T-helper 17 cell (primary cell): Measurements from ENCODE around the gene SGK1. TPM values are rescaled to one million over a fixed set of nuclear protein-coding genes. Genes with fewer than 3 reads are reported as not detected.
"Not testable (repeated sequence)": the region's sequence is repeated elsewhere in the genome, so short reads cannot be mapped to it uniquely, and the experiment has no call there.

ENCODE experiments used
- ATAC-seq: fragments of 150-1000 bp; cut with Tn5 transposase; 2 replicates; pipeline ENCODE4 v1.10.0; 2021; ENCODE audit warnings: mild to moderate bottlenecking, moderate library complexity
- DNase-seq, 3 donors: peaks; one replicate each; pipeline versions ENCODE4 v3.0.0 to v3.0.0-alpha.2; 2020 to 2021
- H3K9me3 ChIP-seq: one replicate; pipeline ENCODE4 v1.7.0; 2013; ENCODE audit warnings: low read length, mild to moderate bottlenecking; ENCODE audit not compliant: control insufficient read depth, poor library complexity, severe bottlenecking
- H3K27ac Mint-ChIP-seq: one replicate; pipeline ENCODE4 v1.8.0; 2022; ENCODE audit warnings: mild to moderate bottlenecking, moderate library complexity, mixed read lengths
- H3K27me3 Mint-ChIP-seq: one replicate; pipeline ENCODE4 v1.8.0; 2022; ENCODE audit warnings: mixed read lengths
- H3K36me3 Mint-ChIP-seq: one replicate; pipeline ENCODE4 v1.8.0; 2022; ENCODE audit warnings: low read depth, mixed read lengths
- H3K4me1 Mint-ChIP-seq: one replicate; pipeline ENCODE4 v1.8.0; 2022; ENCODE audit warnings: mild to moderate bottlenecking, mixed read lengths
- H3K4me3 Mint-ChIP-seq: one replicate; pipeline ENCODE4 v1.8.0; 2022; ENCODE audit warnings: mild to moderate bottlenecking, moderate library complexity, mixed read lengths
- total RNA-seq, 4 donors: library from RNA in 2 of 4; stranded (reverse) in 2 of 4; gene quantifications; one replicate each; pipeline ENCODE4 v1.2.3 and lab custom pipeline; 2022 to 2026

Gene SGK1
- total RNA-seq, 2 donors from 2014 or later = 103 to 132 TPM

DNA sequence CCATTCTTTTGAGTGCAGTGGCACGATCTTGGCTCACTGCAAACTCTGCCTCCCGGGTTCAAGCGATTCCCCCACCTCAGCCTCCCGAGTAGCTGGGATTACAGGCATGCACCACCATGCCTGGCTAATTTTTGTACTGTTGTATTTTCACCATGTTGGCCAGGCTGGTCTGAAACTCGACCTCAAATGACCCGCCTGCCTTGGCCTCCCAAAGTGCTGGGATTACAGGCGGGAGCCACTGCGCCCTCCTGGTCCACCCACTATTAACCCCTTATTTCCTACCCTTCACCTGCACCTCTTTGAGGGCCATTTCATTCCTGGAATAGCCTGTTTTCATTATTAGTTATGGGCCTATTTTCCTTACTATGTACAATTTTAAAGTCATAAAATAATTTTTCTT lies 125.3 kb downstream of the SGK1 start:
- Mint-ChIP-seq H3K27ac (peak overlapping the region; percentile 39), H3K4me1 (peaks cover 14% of the 10 kb centered on the region)
- H3K36me3 Mint-ChIP-seq, ATAC-seq, H3K27me3 Mint-ChIP-seq, DNase-seq, H3K9me3 ChIP-seq, H3K4me3 Mint-ChIP-seq: not testable (repeated sequence)

DNA sequence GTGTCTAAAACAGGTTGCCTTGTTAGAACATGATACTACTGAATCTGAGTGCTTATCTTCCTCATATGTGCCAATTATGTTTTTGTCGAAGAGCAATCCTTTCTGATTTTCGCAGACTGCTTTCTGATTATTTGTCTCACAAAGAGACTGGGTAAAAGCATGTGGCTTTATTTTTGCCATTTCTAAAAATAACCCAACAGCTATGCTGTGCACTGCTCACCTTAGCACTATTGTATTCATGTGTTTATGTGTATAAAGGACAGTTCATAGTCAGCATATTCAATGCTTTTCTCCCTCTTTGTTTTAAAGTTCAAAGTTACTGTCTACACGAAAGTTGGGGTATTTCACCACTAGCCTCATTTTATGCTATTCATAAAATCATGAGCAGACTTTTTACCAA lies 127.0 kb downstream of the SGK1 start:
- Mint-ChIP-seq H3K27me3 (no peaks in the 10 kb centered on the region), H3K27ac (no peak overlapping the region), H3K36me3 (no peaks in the 10 kb centered on the region), H3K4me1 (peaks cover 15% of the 10 kb centered on the region), H3K4me3 (no peak overlapping the region)
- no peaks in the 10 kb centered on the region for H3K9me3 ChIP-seq
- no peak for ATAC-seq
- no peak for DNase-seq

DNA sequence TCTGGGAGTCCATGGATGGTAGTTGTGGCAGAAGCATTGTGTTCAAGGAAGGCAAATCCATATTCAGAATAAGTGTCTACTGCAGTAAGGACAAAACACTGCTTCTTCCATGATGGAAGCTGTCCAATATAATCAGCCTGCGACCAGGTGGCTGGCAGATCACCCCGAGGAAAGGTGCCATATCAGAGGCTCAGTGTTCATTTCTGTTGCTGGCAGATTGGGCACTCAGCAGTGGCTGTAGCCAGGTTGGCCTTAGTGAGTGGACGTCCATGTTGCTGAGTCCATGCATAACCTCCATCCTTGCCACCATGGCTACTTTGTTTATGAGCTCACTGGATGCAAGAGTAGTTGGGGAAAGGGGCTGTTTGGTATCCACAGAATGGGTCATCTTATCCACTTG lies 130.2 kb downstream of the SGK1 start:
- DNase-seq = no peak
- Mint-ChIP-seq H3K4me3 (no peak overlapping the region), H3K36me3 (no peaks in the 10 kb centered on the region), H3K27ac (no peak overlapping the region), H3K27me3 (no peaks in the 10 kb centered on the region), H3K4me1 (peaks cover 18% of the 10 kb centered on the region)
- ATAC-seq = no peak
- H3K9me3 ChIP-seq = no peaks in the 10 kb centered on the region

DNA sequence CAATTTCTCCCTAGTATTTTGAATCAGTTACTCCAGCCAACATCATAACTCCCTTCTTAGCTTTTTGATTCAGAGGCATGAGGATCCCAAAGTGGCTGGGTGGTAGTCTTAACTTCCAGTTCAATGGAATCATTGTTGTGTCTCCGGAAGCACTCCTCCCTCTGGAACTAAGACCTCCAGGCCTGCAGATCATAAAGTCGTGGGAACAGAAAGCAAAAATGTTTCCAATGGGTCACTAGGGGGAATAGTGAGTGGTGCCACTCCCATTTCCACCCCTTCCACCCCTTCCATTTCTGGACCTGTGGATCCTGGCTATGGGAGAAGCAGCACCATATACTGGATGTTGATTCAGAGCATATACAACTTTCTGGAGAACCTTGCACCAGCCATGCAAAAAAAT lies 130.8 kb downstream of the SGK1 start:
- no peaks in the 10 kb centered on the region for H3K36me3 Mint-ChIP-seq
- H3K4me3 Mint-ChIP-seq = no peak overlapping the region
- no peaks in the 10 kb centered on the region for H3K9me3 ChIP-seq
- H3K27ac Mint-ChIP-seq = no peak overlapping the region
- ATAC-seq = no peak
- peaks cover 15% of the 10 kb centered on the region for H3K4me1 Mint-ChIP-seq
- DNase-seq = no peak
- no peaks in the 10 kb centered on the region for H3K27me3 Mint-ChIP-seq

DNA sequence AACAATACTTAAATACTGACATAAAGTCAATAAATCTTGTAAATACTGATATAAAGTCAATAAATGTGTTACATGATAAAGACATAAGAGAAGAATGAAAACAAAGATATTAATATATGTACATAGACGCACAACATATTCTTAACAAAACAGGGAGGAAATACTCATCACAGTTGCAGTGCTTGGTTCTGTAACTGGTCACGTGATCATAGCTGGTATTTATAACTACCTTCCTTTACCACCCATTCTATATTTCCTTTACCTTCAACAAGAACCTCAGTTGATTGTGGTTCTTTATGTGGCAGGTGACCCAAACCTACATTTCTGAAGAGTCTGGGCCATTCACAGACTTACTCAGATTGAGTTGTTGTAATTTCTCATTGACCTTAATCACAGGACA lies 131.6 kb downstream of the SGK1 start:
- no peaks in the 10 kb centered on the region for H3K27me3 Mint-ChIP-seq
- no peaks in the 10 kb centered on the region for H3K36me3 Mint-ChIP-seq
- no peaks in the 10 kb centered on the region for H3K9me3 ChIP-seq
- no peak overlapping the region for H3K27ac Mint-ChIP-seq
- DNase-seq (no peak), ATAC-seq (no peak)
- peaks cover 15% of the 10 kb centered on the region for H3K4me1 Mint-ChIP-seq
- no peak overlapping the region for H3K4me3 Mint-ChIP-seq

DNA sequence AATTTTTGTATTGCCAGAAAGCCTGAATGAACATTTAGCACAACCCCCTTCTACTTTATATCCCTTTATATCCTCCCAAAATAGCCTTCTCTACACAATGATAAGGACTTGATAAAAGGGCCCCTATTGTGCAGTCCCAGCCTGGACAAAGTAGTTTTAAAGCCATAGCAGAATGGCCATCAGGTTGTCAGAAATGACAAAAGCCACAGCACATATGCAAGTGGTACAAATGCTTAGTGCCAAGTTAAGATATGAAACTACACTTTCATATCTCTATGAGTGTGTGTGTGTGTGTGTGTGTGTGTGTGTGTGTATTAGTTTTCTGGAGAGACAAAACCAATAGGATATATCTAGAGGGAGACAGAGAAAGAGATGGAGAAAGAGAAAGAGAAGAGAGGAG lies 132.6 kb downstream of the SGK1 start:
- no peak for ATAC-seq
- H3K9me3 ChIP-seq = no peaks in the 10 kb centered on the region
- no peaks in the 10 kb centered on the region for H3K36me3 Mint-ChIP-seq
- no peak overlapping the region for H3K27ac Mint-ChIP-seq
- no peak for DNase-seq
- H3K4me3 Mint-ChIP-seq = no peak overlapping the region
- no peaks in the 10 kb centered on the region for H3K27me3 Mint-ChIP-seq
- H3K4me1 Mint-ChIP-seq = peaks cover 12% of the 10 kb centered on the region

DNA sequence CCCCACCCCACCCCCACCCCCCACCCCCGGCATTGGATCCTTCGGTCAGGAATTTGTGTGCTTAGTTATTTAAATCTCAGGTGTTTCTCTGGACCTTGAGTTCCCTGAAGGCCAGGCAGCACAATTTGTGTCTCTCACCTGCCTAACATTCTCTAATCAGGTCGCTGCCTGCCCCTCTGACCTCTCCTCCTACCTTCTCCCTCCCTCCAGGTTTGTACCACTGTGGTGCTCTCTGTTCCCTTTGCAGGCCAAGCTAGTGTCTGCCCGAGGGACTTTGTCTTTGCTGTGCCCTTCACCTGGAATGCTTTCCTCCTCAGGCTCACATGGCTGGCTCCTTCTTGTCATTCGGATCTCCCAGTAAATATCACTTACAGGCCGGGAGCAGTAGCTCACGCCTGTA lies 134.1 kb downstream of the SGK1 start:
- no peak overlapping the region for H3K4me3 Mint-ChIP-seq
- no peak overlapping the region for H3K27ac Mint-ChIP-seq
- no peak for DNase-seq
- peaks cover 10% of the 10 kb centered on the region for H3K4me1 Mint-ChIP-seq
- H3K27me3 Mint-ChIP-seq = no peaks in the 10 kb centered on the region
- H3K9me3 ChIP-seq = no peaks in the 10 kb centered on the region
- H3K36me3 Mint-ChIP-seq = no peaks in the 10 kb centered on the region
- no peak for ATAC-seq

DNA sequence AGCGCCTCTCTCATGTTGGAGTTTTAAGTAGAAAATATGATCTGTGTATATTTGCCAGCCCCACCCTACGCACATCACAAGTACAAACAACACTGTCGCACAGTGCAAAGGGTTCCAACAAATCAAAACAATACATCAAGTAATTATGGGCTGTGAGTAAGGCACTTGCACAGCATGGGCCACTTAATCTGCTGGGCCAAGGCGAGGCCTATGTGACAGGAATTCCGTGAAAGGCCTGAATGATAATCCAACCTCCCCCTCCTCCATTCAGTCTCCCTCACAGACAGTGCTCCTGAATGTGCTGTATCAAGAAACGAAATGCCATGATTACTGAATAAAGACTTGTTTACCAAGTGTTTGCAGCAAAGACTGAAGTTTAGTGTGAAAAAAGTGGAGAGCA lies 135.4 kb downstream of the SGK1 start:
- Mint-ChIP-seq H3K27ac (no peak overlapping the region), H3K4me1 (peaks cover 19% of the 10 kb centered on the region)
- DNase-seq = no peak

DNA sequence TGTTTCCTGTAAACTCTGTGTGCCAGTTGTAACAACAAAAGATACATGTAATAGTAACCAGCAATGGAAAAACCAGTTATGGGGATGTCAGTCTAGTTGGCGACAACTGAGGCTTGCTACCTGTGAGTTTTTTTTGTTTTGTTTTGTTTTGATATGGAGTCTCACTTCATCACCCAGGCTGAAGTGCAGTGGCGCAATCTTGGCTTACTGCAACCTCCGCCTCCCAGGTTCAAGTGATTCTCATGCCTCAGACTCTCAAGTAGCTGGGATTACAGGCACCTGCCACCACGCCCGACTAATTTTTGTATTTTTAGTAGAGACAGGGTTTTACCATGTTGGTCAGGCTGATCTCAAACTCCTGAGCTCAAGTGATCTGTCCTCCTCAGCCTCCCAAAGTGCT lies 136.2 kb downstream of the SGK1 start:
- not testable (repeated sequence) for H3K4me3 Mint-ChIP-seq, H3K36me3 Mint-ChIP-seq, H3K9me3 ChIP-seq, H3K27me3 Mint-ChIP-seq, ATAC-seq, H3K27ac Mint-ChIP-seq, DNase-seq
- H3K4me1 Mint-ChIP-seq = peaks cover 20% of the 10 kb centered on the region

More for the DNA sequence above, 135.4 kb downstream of the SGK1 start:
- Mint-ChIP-seq H3K27me3 (no peaks in the 10 kb centered on the region), H3K36me3 (no peaks in the 10 kb centered on the region), H3K4me3 (no peak overlapping the region)
- H3K9me3 ChIP-seq = no peaks in the 10 kb centered on the region
- ATAC-seq = no peak

DNA sequence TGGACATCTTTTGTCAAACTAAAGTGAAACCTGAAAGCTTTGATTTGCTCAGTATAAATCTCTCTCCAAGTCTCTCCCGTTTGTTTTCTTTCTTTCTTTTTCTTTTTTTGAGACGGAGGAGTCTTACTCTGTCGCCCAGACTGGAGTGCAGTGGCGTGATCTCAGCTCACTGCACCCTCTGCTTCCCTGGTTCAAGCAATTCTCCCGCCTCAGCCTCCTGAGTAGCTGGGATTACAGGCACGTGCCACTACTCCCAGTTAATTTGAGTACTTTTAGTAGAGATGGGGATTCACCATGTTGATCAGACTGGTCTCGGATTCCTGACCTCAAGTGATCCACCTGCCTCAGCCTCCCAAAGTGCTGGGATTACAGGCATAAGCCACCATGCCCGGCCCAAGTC lies 136.7 kb downstream of the SGK1 start:
- not testable (repeated sequence) for ATAC-seq

DNA sequence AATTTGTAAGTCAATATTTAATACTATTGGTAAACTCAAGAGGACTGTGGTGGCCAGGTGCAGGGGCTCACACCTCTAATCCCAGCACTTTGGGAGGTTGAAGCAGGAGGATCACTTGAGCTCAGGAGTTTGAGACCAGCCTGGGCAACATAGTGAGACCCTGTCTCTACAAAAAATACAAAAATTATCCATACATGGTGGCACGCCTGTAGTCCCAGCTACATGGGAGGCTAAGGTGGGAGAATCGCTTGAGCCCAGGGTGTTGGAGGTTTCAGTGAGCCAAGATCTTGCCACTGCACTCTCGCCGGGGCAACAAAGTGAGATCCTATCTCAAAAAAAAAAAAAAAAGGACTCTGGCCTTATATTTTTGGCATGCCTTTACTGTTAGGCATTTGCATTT lies 137.4 kb downstream of the SGK1 start:
- H3K4me1 Mint-ChIP-seq = peaks cover 24% of the 10 kb centered on the region

More for the DNA sequence above, 136.7 kb downstream of the SGK1 start:
- not testable (repeated sequence) for H3K4me3 Mint-ChIP-seq, H3K36me3 Mint-ChIP-seq, DNase-seq, H3K27me3 Mint-ChIP-seq, H3K9me3 ChIP-seq, H3K27ac Mint-ChIP-seq
- peaks cover 18% of the 10 kb centered on the region for H3K4me1 Mint-ChIP-seq

DNA sequence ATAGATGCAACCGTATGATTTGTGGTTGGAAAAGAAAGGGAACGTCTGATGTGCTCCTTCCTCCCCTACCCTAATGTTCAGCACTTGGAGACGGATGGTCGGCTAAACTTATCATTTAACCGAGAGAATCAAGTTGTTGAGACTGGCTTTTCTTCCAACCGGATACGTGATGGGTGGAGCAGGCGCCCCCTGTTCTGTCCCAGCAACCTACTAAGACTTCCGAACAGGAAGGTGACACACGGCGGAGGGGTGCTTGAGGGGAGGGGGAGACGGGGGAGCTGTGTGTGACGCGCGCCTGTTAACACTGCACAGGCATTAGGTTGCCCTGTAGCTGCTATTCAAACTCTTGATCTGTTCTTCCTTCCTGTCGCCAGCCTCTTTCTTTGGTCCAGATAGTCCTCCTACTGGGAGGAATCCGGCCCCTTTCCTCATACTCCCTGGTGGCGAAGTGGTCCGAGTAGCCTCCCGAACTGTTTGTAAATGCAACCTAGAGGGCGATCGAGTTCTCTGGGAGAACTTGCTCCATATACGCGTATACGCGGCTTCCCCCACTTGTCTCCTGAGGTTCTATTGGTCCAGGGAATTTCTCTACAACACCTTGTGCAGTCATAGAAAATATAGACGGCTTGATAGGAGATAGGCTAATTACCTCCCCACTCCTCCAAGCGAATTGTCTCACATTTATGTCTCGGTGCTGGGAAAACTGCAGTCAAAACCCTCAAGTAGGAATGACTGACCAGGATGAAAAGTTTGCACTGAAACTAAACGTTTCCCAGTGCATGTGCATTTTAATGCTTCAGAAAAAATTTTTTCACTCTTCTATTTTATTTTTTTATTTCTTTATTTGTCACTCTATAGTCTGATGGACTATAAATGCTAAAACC lies 139.5 kb downstream of the SGK1 start:
- peak overlapping the region; percentile 94 for H3K4me3 Mint-ChIP-seq
- peak; percentile 67 to 81 (median 68) for DNase-seq
- ATAC-seq = peak; percentile 78
- H3K36me3 Mint-ChIP-seq = no peaks in the 10 kb centered on the region
- peak overlapping the region; percentile 95 for H3K27ac Mint-ChIP-seq
- H3K9me3 ChIP-seq = no peaks in the 10 kb centered on the region
- H3K27me3 Mint-ChIP-seq = no peaks in the 10 kb centered on the region
- peaks cover 32% of the 10 kb centered on the region for H3K4me1 Mint-ChIP-seq

More for the DNA sequence above, 137.4 kb downstream of the SGK1 start:
- not testable (repeated sequence) for H3K27ac Mint-ChIP-seq, H3K4me3 Mint-ChIP-seq, H3K27me3 Mint-ChIP-seq, H3K9me3 ChIP-seq, H3K36me3 Mint-ChIP-seq, DNase-seq, ATAC-seq

DNA sequence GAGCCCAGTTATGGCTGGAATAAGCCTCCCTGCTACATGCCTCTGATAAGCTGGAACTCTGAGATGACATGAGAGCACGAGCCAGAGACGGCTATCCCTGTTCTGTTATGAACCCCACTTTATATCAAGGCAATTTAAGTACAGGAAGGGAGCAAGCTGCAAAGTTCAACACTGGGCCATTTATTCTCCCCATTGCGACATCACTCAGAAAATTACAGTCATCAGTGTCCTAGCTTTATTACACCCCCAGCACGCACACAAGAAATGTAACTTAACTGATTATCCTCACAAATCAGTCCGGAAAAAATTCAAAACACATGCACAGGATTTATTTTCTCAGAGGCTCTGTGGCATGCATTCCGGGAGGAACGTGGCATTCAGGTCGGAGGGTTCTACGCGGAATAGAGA lies 140.2 kb downstream of the SGK1 start:
- Mint-ChIP-seq H3K36me3 (no peaks in the 10 kb centered on the region), H3K27ac (peak overlapping the region; percentile 95), H3K27me3 (no peaks in the 10 kb centered on the region), H3K4me1 (peaks cover 32% of the 10 kb centered on the region), H3K4me3 (peak overlapping the region; percentile 94)
- no peaks in the 10 kb centered on the region for H3K9me3 ChIP-seq
- no peak for DNase-seq
- no peak for ATAC-seq

DNA sequence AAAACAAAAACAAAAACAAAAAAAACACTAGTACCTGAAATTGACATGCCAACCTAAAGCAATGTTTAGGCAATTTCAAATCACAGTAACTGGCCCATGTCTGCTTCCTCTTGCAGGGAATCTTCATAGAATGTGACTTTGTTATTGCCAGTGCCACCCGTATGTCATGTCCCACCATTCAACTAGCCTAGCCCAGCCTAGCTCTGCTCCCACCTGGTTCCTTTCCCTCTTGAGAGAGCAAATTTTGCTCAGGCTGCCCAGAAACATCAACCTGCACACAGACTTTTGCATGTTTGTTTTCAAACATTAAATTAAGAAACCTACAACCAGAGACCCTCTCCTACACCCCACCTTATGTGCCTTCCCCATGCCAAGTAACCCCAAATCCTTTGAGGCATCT lies 140.7 kb downstream of the SGK1 start:
- Mint-ChIP-seq H3K4me1 (peaks cover 32% of the 10 kb centered on the region), H3K4me3 (peak overlapping the region; percentile 94), H3K27me3 (no peaks in the 10 kb centered on the region), H3K27ac (peak overlapping the region; percentile 95), H3K36me3 (no peaks in the 10 kb centered on the region)
- DNase-seq = no peak
- ATAC-seq = no peak
- no peaks in the 10 kb centered on the region for H3K9me3 ChIP-seq
